CD4-positive, alpha-beta T cell (primary cell): Measurements from ENCODE around the gene FLT1. TPM values are rescaled to one million over a fixed set of nuclear protein-coding genes. Genes with fewer than 3 reads are reported as not detected.
A peak's percentile ranks its signal among the peaks of the same experiment; 100 is the strongest.

Source experiments
- ATAC-seq: fragments of 200-7000 bp; cut with Tn5 transposase; one replicate; pipeline ENCODE4 v1.10.0; 2022; ENCODE audit warnings: mild to moderate bottlenecking; ENCODE audit not compliant: poor library complexity
- CTCF ChIA-PET: fragments of 350-600 bp; sonication (Branson Sonifier 250); formaldehyde crosslinking; loops from one replicate; lab custom pipeline; 2021; ENCODE audit warnings: antibody characterized with exemption, inconsistent platforms; lab: Charles Lee
- POLR2A ChIA-PET: fragments of 350-600 bp; sonication (Branson Sonifier 250); formaldehyde crosslinking; loops from one replicate; lab custom pipeline; 2021; ENCODE audit warnings: antibody characterized with exemption, inconsistent platforms; lab: Charles Lee
- DNase-seq, 14 experiments: peaks; one replicate each; pipeline ENCODE4 v3.0.0-alpha.2; 2013 to 2020; ENCODE audit warnings: mixed read lengths in 2 of 14
- H3K27ac ChIP-seq, 2 donors: one replicate each; pipeline versions ENCODE4 v1.5.1 to v1.7.0; 2013; ENCODE audit warnings: low read length in 2 of 2, low read depth in 1 of 2, mild to moderate bottlenecking in 1 of 2
- H3K27me3 ChIP-seq, 2 experiments: 1 replicate in 1 of 2; 2 replicates in 1 of 2; pipeline versions ENCODE4 v1.6.1 to v1.7.0; 2013; ENCODE audit warnings: low read length in 2 of 2, control low read depth in 1 of 2, mild to moderate bottlenecking in 1 of 2, moderate library complexity in 1 of 2; ENCODE audit not compliant: insufficient read depth in 2 of 2, control insufficient read depth in 1 of 2
- H3K36me3 ChIP-seq: one replicate; pipeline ENCODE4 v1.6.1; 2013; ENCODE audit warnings: low read length, control low read depth; ENCODE audit not compliant: insufficient read depth
- H3K4me1 ChIP-seq: one replicate; pipeline ENCODE4 v1.6.1; 2013; ENCODE audit warnings: low read length, control low read depth; ENCODE audit not compliant: insufficient read depth
- H3K4me3 ChIP-seq: one replicate; pipeline ENCODE4 v1.5.1; 2013; ENCODE audit warnings: mild to moderate bottlenecking, low read length, moderate library complexity
- H3K9me3 ChIP-seq, 2 experiments: 1 replicate in 1 of 2; 2 replicates in 1 of 2; pipeline versions ENCODE4 v1.6.1 to v1.7.0; 2013; ENCODE audit warnings: low read length in 2 of 2, mild to moderate bottlenecking in 2 of 2, control low read depth in 1 of 2, moderate library complexity in 1 of 2; ENCODE audit not compliant: control insufficient read depth in 1 of 2, insufficient read depth in 1 of 2
- H3K27ac Mint-ChIP-seq: one replicate; pipeline ENCODE4 v1.8.0; 2020; ENCODE audit warnings: mixed read lengths
- H3K27me3 Mint-ChIP-seq: one replicate; pipeline ENCODE4 v1.8.0; 2021; ENCODE audit warnings: mixed read lengths
- H3K36me3 Mint-ChIP-seq: one replicate; pipeline ENCODE4 v1.8.0; 2021; ENCODE audit warnings: low read depth, mixed read lengths
- H3K4me1 Mint-ChIP-seq: one replicate; pipeline ENCODE4 v1.8.0; 2021; ENCODE audit warnings: low read depth, mixed read lengths
- H3K4me3 Mint-ChIP-seq: one replicate; pipeline ENCODE4 v1.8.0; 2020; ENCODE audit warnings: mild to moderate bottlenecking, mixed read lengths
- H3K9me3 Mint-ChIP-seq: one replicate; pipeline ENCODE4 v1.8.0; 2020; ENCODE audit warnings: mixed read lengths
- intact Hi-C, 2 experiments: fragments of 100-400 bp; cut with DNase I in 1 of 2; cut with micrococcal nuclease in 1 of 2; formaldehyde crosslinking; loops; one replicate each; pipeline versions ENCODE4 v1.15.1 to v1.9.0; 2023 to 2025; cut with DNase I, micrococcal nuclease
- total RNA-seq, 174 experiments: library from RNA in 2 of 174; stranded (reverse) in 2 of 174; gene quantifications; one replicate each; pipeline ENCODE4 v1.2.3 and lab custom pipeline; 2021 to 2026
- TF ChIP-seq, protein P1 (sequence below): fragments of 200-600 bp; IDR thresholded peaks from one replicate; pipeline ENCODE4 v1.8.0; 2022; ENCODE audit warnings: antibody characterized with exemption, mild to moderate bottlenecking

The FLT1 gene
- total RNA-seq, 2 experiments from 2014 or later = 1.1 to 1.2 TPM

DNA sequence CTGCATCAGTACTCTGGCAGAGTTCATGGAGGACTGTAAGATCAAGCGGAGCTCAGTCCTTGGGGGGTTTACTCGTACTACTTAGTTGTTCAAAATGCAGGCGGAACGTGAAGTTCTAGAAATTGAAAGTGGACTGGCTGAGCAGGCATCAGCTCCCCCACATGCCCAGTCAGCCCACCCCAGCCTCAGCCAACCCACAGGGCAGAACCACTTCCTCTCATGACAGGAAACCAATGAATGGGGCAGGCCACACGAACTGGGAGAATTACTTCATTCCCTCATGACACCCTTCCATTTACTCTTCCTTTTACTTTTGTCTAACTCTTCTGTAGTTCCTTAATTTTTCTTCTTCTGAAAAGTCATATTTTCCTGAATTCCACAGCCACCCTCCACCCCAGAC is 71.9 kb downstream of the FLT1 start:
- Histone ChIP-seq H3K4me3 (no peak overlapping the region), H3K27me3 (no peaks in the 10 kb centered on the region), H3K9me3 (no peaks in the 10 kb centered on the region), H3K27ac (no peak overlapping the region), H3K36me3 (no peaks in the 10 kb centered on the region), H3K4me1 (peaks cover 5% of the 10 kb centered on the region)
- ATAC-seq = no peak
- Mint-ChIP-seq H3K27me3 (no peaks in the 10 kb centered on the region), H3K27ac (no peak overlapping the region), H3K4me3 (no peak overlapping the region), H3K4me1 (peaks cover 15% of the 10 kb centered on the region), H3K36me3 (peaks cover 5% of the 10 kb centered on the region), H3K9me3 (no peaks in the 10 kb centered on the region)
- TF ChIP-seq, protein P1, sequence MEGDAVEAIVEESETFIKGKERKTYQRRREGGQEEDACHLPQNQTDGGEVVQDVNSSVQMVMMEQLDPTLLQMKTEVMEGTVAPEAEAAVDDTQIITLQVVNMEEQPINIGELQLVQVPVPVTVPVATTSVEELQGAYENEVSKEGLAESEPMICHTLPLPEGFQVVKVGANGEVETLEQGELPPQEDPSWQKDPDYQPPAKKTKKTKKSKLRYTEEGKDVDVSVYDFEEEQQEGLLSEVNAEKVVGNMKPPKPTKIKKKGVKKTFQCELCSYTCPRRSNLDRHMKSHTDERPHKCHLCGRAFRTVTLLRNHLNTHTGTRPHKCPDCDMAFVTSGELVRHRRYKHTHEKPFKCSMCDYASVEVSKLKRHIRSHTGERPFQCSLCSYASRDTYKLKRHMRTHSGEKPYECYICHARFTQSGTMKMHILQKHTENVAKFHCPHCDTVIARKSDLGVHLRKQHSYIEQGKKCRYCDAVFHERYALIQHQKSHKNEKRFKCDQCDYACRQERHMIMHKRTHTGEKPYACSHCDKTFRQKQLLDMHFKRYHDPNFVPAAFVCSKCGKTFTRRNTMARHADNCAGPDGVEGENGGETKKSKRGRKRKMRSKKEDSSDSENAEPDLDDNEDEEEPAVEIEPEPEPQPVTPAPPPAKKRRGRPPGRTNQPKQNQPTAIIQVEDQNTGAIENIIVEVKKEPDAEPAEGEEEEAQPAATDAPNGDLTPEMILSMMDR = no peak
- POLR2A ChIA-PET = no interaction called here
- intact Hi-C loops = no loop called here
- CTCF ChIA-PET = no interaction called here
- peak in 5 of 14 experiments; percentile 4 to 58 (median 43) for DNase-seq

DNA sequence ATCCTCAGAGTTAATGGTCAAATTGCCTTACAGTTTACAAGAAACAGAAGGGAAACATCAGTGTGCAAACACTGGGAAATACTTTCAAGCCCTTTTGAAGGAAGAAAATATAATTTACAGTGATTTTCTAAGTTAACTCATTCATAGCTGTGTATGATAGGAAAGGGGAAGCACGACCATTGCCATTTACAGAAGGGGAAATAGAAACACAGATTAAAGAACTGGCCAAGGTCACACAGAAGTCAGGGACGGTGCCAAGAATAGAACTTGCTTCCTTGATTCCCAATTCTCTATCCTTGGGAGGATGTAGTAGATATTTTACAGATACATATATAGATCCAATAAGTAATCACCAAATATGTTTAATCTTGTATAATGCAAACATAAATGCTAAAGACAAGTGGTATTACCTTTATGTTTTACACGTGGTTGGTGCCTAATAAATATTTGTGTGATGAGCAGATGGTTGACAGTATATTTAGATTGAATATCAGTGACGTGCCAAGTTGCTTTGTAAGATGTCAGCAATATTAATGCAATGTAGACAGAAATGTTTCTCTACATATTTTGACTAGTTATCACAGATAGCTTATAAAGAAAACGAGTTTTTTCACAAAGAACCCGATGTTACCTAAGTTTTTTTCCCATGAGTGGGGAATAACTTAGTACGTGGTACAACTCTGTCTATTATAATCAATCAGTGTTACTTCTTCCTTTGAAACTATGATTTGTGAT is 73.1 kb downstream of the FLT1 start:
- intact Hi-C loops = no loop called here
- TF ChIP-seq, protein P1 = no peak
- ChIA-PET CTCF (no interaction called here), POLR2A (no interaction called here)
- no peaks in the 10 kb centered on the region for H3K36me3 ChIP-seq
- DNase-seq (peak in 1 of 14 experiments; percentile 7), ATAC-seq (no peak)
- H3K4me1 Mint-ChIP-seq = peaks cover 15% of the 10 kb centered on the region
- no peak overlapping the region for H3K4me3 Mint-ChIP-seq
- no peaks in the 10 kb centered on the region for H3K27me3 ChIP-seq
- no peaks in the 10 kb centered on the region for H3K27me3 Mint-ChIP-seq
- H3K9me3 ChIP-seq = no peaks in the 10 kb centered on the region
- H3K36me3 Mint-ChIP-seq = peaks cover 5% of the 10 kb centered on the region
- no peak overlapping the region for H3K4me3 ChIP-seq
- peaks cover 5% of the 10 kb centered on the region for H3K4me1 ChIP-seq
- no peak overlapping the region for H3K27ac ChIP-seq
- no peaks in the 10 kb centered on the region for H3K9me3 Mint-ChIP-seq
- no peak overlapping the region for H3K27ac Mint-ChIP-seq

DNA sequence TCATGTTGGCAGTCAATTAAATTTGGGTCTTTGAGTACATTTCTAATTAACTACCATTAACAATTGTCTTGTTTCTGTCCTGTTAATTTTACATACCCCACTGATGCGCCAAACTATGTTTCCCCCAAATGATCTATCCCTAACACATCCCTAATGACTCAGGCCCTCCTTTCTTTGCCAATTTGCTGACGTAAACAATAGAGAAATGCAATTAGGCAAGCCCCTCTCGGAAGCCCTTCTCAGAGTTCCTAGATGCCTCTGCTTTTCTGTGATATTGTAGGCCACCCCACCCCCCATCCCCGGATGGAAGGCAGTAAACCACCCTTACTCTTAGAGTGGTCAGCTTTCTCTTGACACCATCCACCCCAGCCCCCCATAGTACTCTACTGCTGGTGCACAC is 74.2 kb downstream of the FLT1 start:
- Histone ChIP-seq H3K4me3 (no peak overlapping the region), H3K36me3 (no peaks in the 10 kb centered on the region), H3K27me3 (no peaks in the 10 kb centered on the region), H3K27ac (no peak overlapping the region), H3K4me1 (peaks cover 5% of the 10 kb centered on the region), H3K9me3 (no peaks in the 10 kb centered on the region)
- ChIA-PET POLR2A (no interaction called here), CTCF (no interaction called here)
- intact Hi-C loops = no loop called here
- TF ChIP-seq, protein P1 = no peak
- Mint-ChIP-seq H3K4me1 (peaks cover 15% of the 10 kb centered on the region), H3K27me3 (no peaks in the 10 kb centered on the region), H3K36me3 (no peaks in the 10 kb centered on the region), H3K4me3 (no peak overlapping the region), H3K27ac (no peak overlapping the region), H3K9me3 (no peaks in the 10 kb centered on the region)
- DNase-seq = no peak
- no peak for ATAC-seq
